HS-27A (cell line): Measurements from ENCODE around the gene KIAA1671.

Source experiments
- DNase-seq: peaks from one replicate; pipeline ENCODE4 v3.0.0-alpha.2; 2012; ENCODE audit warnings: low read depth, missing footprints

Gene KIAA1671

DNA sequence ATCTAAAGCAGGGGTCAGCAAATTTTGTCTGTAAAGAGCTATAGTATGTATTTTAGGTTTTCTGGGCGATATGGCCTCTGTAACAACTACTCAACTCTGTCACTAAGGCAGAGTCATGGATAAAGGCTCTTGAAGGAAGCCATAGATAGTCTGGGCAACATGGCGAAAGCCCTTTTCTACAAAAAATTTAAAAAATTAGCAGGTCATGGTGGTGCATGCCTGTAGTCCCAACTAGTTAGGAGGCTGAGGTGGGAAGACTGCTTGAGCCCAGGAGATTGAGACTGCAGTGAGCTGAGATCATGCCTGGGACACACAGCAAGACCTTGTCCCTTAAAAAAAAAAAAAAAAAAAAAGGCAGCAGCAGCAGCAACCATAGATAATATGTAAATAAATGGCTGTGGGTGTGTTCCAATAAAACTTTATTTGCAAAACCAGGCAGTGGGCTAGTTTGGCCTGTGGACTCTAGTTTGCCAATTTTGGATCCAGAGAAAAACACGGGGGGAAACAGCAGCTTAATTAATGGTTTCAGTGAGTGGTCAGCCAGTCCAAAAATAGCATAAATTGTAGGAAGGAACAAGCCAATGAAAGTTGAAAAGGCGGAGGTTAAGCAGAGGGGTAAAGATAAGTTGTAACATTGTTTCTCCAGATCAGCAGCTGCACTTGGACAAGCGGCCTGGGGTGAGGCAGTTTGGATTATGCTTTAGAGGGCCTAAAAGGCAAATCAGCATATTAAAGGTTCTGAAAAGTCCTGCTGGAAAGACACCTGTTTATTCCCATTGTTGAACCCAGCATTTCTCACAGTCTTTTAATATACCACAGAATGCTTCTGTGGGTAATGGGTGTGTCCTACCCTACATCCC is 62.6 kb downstream of the KIAA1671 start:
- no peak for DNase-seq

- no peak for DNase-seq
These were observed 63.8 kb downstream of the KIAA1671 start for GRCh38 chr22:25016311-25016710.

- DNase-seq, result no peak
These were observed 65.5 kb downstream of the KIAA1671 start for GRCh38 chr22:25018009-25018408.

- no peak for DNase-seq
These were observed 67.1 kb downstream of the KIAA1671 start for GRCh38 chr22:25019427-25020184.

DNA sequence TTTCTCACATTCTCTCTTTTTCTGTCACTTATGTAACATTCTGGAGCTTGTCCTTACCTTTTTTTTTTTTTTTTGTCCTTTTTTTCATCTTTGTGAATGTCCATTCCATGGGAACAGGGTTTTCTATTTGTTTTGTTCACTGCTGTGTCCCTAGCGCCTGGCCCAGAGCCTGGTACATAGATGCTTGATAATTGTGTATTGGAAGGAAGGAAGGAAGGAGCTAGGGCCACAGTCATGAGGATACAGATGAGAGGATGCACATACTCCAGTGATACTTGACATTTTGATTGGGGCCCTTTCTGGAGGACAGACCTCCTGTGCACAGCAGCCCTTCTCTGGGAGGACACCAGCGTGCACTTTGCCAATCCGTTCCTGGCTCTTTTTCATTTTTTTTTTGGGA is 68.9 kb downstream of the KIAA1671 start:
- DNase-seq, result no peak

DNA sequence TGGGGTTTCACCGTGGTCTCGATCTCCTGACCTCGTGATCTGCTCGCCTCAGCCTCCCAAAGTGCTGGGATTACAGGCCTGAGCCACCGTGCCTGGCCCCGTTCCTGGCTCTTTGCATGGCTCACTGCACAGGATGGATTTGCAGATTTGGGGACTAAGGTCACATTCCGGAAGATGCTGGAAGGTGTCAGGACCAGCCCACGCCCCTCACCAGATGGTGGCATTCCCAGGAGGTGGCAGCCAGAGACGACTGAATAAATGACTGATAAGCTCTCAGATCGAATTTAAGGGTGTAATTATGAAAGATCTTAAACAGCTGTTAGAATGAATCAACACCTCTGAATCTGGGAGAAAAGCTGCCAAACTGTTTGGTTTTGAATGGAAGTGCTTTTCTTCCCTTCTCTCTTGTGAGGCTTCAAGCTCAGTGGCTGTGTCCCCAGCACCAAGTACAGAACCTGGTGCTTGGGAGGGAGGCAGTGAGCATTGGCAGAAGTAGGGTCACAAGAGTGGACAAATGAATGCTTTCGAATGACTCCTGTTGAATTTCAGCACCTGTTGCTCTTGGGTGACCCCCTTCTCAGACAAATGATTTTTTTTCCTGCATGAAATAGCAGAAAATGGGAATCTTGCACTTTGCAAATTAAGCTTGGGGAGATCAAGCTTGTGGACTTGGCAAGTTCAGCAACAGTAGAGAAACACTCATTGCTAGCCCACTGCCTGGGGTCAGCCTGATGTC is 69.6 kb downstream of the KIAA1671 start:
- no peak for DNase-seq

DNA sequence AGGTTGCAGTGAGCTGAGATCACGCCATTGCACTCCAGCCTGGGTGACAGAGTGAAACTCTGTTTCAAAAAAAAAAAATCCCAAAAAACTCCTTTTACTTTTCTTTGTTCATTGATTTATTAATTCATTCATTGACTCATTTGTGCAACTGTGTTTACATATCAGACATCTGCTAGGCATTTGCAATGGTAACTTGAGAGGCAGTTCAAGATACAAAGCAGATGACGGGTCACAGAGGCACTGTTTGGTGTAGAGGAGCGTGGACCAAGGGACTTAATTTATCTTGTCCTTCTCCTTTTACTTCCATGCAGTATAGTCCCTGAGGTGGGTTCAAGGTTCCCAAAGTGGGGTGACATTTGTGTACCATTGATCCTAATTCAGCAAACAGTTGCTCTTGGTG is 71.4 kb downstream of the KIAA1671 start:
- no peak for DNase-seq

- DNase-seq, result no peak
These were observed 72.4 kb downstream of the KIAA1671 start for GRCh38 chr22:25024895-25025294.

- no peak for DNase-seq
These were observed 73.2 kb downstream of the KIAA1671 start for GRCh38 chr22:25025491-25026400.

GRCh38 chr22:25027043-25027906 is 74.8 kb downstream of the KIAA1671 start:
- DNase-seq, result no peak

DNA sequence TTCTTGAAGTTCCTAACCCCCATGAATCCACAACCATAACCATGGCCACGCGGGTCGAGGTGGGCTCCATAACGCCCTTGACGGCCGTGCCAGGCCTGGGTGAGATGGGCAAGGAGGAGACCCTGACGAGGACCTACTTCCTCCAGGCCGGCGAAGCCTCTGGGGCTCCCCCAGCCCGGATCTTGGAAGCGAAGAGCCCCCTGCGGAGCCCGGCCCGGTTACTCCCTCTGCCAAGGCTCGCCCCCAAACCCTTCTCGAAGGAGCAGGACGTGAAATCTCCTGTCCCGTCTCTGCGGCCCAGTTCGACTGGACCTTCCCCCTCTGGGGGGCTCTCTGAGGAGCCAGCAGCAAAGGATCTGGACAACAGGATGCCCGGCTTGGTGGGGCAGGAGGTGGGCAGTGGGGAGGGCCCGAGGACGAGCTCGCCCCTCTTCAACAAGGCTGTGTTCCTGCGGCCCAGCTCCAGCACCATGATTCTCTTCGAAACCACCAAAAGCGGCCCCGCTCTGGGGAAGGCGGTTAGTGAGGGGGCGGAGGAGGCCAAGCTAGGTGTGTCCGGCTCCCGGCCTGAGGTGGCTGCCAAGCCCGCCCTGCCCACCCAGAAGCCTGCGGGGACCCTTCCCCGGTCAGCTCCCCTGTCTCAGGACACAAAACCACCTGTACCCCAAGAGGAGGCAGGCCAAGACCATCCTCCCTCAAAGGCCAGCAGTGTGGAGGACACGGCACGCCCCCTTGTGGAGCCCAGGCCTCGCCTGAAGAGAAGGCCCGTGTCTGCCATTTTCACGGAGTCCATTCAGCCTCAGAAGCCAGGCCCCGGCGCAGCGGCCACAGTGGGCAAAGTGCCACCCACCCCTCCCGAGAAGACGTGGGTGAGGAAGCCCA is 75.7 kb downstream of the KIAA1671 start:
- DNase-seq, result no peak

GRCh38 chr22:25028841-25029141 is 76.3 kb downstream of the KIAA1671 start:
- DNase-seq, result no peak

DNA sequence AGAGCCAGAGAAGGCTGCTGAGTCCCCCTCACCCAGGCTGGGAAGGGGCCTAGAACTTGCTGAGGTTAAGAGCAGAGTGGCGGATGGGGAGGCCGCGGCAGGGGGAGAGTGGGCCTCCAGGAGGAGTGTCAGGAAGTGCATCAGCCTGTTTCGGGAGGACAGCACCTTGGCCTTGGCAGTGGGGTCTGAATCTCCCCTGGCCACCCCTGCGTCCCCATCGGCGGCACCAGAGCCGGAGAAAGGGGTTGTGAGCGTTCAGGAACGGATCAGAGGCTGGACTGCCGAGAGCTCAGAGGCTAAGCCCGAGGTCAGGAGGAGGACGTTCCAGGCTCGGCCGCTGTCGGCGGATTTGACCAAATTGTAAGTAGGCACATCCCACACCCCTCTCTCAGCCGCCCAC is 76.7 kb downstream of the KIAA1671 start:
- no peak for DNase-seq

DNA sequence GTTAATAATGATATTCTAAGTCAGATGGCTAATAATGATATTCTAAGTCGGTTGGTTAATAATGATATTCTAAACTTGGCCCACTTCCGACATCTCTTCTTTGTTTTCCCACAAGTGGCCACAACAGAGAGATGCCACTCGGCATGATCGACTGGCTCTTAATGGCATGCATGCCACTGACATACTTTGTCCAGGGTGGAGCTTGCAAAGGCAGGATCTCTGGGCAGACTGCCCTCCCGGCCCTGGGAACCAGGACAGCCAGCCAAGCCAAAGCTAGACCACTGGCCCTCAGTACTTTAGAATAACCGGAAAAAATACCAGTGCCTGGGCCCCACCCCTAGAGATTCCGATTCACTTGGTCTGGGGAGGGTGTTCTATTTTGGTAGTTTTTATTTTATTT is 78.1 kb downstream of the KIAA1671 start:
- no peak for DNase-seq

DNA sequence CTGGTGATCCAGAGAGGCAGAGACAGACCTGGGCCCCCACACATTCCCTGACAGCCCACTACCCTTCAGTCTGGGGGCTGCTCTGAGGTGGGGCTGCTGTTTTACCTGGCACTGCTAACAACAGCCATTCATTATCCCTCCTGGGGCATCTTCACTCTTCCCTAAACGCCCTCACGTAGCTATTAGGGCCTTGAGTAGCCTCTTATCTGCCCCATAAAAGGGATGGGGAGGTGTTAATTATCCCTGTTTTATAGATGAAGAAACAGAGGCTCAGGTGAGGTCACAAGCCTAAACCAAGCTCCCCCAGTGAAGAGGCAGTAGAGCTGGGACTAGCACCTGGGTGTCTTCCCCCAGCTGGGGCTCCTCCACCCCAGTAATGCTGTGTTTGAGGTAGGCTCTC is 79.5 kb downstream of the KIAA1671 start:
- no peak for DNase-seq

GRCh38 chr22:25035715-25036114 is 83.2 kb downstream of the KIAA1671 start:
- no peak for DNase-seq

- DNase-seq, result no peak
These were observed 85.7 kb downstream of the KIAA1671 start for GRCh38 chr22:25038239-25038638.

DNA sequence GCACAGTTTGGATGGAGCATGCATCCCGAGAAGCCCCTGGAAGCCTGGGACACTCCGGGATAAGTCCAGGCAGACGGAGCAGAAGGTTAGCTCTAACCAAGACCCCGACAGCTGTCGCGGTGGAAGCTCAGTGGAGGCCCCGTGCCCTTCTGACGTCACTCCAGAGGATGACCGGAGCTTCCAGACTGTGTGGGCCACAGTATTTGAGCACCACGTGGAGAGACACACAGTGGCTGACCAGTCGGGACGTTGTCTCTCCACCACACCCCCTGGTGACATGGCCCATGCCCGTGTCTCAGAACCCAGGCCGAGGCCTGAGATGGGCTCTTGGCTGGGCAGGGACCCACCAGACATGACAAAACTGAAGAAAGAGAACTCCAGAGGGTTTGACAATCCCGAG is 86.3 kb downstream of the KIAA1671 start:
- DNase-seq, result no peak

DNA sequence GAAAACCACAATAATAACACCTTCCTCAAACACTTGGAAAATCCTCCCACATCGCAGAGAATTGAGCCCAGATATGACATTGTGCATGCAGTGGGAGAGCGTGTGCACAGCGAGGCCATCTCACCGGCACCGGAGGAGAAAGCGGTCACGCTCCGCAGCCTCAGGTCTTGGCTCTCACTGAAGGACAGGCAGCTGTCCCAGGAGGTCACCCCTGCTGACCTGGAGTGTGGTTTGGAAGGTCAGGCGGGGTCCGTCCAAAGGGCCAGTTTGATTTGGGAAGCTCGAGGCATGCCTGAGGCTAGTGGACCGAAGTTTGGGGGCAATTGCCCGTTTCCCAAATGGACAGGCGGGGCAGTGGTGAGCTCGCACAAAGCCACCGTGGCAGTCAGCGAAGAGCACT is 86.7 kb downstream of the KIAA1671 start:
- DNase-seq, result no peak

DNA sequence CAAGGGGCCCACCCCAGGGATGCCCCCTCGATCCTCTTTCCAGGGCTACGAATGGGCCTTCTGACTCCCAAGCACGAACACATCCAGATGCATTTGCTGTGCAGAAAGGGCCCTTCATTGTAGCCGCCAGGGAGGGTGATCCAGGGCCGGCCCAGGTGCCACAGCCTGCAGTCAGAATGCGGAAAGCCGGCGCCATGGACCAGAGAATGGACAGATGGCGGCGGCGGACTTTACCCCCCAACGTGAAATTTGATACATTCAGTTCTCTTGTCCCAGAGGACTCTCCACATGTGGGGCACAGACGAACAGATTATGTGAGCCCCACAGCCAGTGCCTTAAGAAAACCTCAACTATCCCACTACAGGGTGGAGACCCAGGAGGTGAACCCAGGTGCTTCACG is 87.2 kb downstream of the KIAA1671 start:
- no peak for DNase-seq
